HG03039 (cell line): ENCODE results near the gene MMP28.

Experiments used
- ATAC-seq: cut with Tn5 transposase; IDR thresholded peaks from one replicate; pipeline ENCODE4 v1.9.1; 2021; ENCODE audit warnings: mild to moderate bottlenecking, moderate library complexity; ENCODE audit not compliant: unreplicated experiment

Gene MMP28

GRCh38 chr17:35726953-35727460, 68.4 kb downstream of the MMP28 start:
- no peak for ATAC-seq

- no peak for ATAC-seq
Measured at GRCh38 chr17:35726127-35726952, 69.1 kb downstream of the MMP28 start.

- ATAC-seq: no peak
Measured at GRCh38 chr17:35725802-35726126, 69.7 kb downstream of the MMP28 start.

- no peak for ATAC-seq
Measured at GRCh38 chr17:35725058-35725457, 70.4 kb downstream of the MMP28 start.

GRCh38 chr17:35723735-35724134, 71.7 kb downstream of the MMP28 start:
- ATAC-seq: no peak

- ATAC-seq: no peak
Measured at GRCh38 chr17:35717475-35717874, 78.0 kb downstream of the MMP28 start.

GRCh38 chr17:35716897-35717465, 78.5 kb downstream of the MMP28 start:
- no peak for ATAC-seq

GRCh38 chr17:35716173-35716572, 79.3 kb downstream of the MMP28 start:
- ATAC-seq: no peak
